ENCODE results near the gene DLG1. TPM values are rescaled to one million over a fixed set of nuclear protein-coding genes. Genes with fewer than 3 reads are reported as not detected.

DLG1 gene
- 12.4 and 14.9 TPM in 2 replicates for polyA plus RNA-seq

GRCh38 chr3:197298341-197298944 lies at the start of gene DLG1:
DLG1 (minus strand) TSS chr3:197298612; CDS start chr3:197297204, 1,408 bp downstream.

DNA sequence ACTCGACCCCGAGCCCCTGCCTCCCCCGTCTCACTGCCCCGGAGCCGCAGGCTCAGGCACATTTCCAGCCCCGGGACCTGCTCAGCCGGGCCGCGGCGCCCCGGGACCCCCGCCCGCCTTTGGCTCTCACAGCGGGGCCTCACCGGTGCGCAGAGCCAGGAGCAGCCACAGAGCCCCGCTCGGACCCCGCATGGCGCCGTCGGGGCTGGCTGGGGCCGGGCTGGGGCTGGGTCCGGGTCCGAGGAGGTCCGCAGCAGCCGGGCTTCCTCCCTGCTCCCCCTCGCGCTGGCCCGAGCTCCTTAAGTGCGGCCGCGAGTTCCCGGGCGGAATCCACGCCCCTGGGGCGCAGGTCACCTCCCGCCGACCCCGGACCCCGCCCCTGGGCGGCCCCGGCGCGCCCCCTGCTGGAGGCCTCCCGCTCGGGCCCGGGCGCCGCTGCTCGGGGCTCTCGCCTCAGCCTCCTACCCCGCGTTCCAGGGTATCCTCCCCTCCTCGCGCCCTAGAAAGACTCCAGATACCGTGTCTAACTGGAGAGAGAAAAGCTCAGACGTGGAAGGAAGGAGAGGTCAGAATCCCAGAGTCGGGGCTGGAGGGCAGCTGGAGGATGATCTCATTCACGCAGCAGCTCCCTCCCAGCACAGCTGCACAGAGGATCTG lies 268.8 kb downstream of the DLG1 start, which contains the start of gene MELTF:
Gene MELTF (minus strand): TSS at position 307 of the 657 bp plus-strand sequence. CDS start 115 bp downstream, at position 192.

